ENCODE data around the gene GPC5. TPM values are rescaled to one million over a fixed set of nuclear protein-coding genes. Genes with fewer than 3 reads are reported as not detected.
"Not testable (repeated sequence)": the region's sequence is repeated elsewhere in the genome, so short reads cannot be mapped to it uniquely, and the experiment has no call there.

GPC5 gene
- total and polyA plus RNA-seq, 2 donors (not counting 3 experiments of a cell fraction or from before 2014, with no cell fraction given): 0.59 to 0.97 TPM

DNA sequence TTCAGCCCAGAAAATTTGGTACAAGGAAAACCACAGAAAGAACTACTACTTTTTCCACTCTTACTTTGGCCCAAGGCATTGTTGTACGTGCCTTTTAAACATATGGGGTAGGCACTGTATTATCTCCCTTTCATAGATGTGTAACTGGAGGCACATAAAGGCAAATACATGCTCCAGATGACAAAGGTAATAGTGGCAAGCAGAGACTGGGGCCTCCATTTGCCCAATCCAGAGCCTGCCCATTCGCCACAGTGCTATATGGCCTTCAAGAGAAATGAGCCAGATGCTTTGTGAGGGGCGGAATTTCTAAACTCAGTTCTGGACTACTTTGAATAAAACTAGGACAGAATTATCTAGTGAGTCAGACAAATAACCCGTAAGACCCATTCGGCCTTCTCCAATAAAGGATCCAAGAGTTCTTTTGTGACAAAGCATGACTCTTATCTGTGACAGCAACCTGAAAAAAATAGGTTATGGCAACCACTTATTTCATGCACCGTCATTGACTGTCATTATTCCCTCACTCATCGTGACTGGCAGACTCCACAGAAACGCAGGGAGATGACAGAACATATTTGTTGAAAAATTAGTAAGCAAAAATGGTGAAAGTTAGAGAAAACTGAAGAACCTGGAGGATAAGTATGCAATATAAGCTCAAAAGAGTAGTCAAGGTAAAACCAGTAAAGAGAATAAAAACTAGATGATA is 1116.2 kb downstream of the GPC5 start:
- H3K9me3 ChIP-seq (replicated peaks; ENCODE audit: control insufficient read depth, insufficient read depth, low read length): peaks cover 5% of the 10 kb centered on the region
- no peaks in the 10 kb centered on the region for H3K4me1 ChIP-seq (ENCODE audit: control insufficient read depth, extremely low read depth, insufficient read depth, low read length)
- POLR2A ChIA-PET: no interaction called here
- no peaks in the 10 kb centered on the region for H3K9me1 ChIP-seq (replicated peaks; ENCODE audit: control insufficient read depth, extremely low read depth, insufficient read depth, low read length)
- dilution Hi-C loops (cut with MboI; ENCODE audit: extremely low pct_ligation_motif_present, low sequenced_read_pairs): no loop called here
- FAIRE-seq: no peak
- no peak for DNase-seq (ENCODE audit: low read depth, low spot score)
- no peak overlapping the region for H3K9ac ChIP-seq (replicated peaks; ENCODE audit: extremely low read depth, insufficient read depth, low read length)
- H3K4me3 ChIP-seq (replicated peaks in 1 of 3; ENCODE audit: insufficient read depth in 1 of 3, low read depth in 1 of 3, low read length in 3 of 3): no peak overlapping the region
- H3K27ac ChIP-seq (ENCODE audit: insufficient read depth, low read depth, low read length): no peak overlapping the region
- no peaks in the 10 kb centered on the region for H3K36me3 ChIP-seq (ENCODE audit: control insufficient read depth in 2 of 2, extremely low read depth in 1 of 2, insufficient read depth in 2 of 2, low read length in 2 of 2)
- CTCF ChIA-PET: no interaction called here
- H3K4me2 ChIP-seq (ENCODE audit: insufficient read depth, low read length): no peak overlapping the region
- H3K79me2 ChIP-seq (ENCODE audit: control insufficient read depth, insufficient read depth, low read length): no peaks in the 10 kb centered on the region
- BruUV-seq (replicated peaks): no TSS peak
- H4K20me1 ChIP-seq (replicated peaks; ENCODE audit: control insufficient read depth, extremely low read depth, insufficient read depth, low read length): no peaks in the 10 kb centered on the region
- TF ChIP-seq GATA2 (IDR thresholded peaks at IDR 0.05; ENCODE audit: insufficient read depth, insufficient read length, low read depth, low read length) (no peak), EZH2 (IDR thresholded peaks at IDR 0.05; ENCODE audit: borderline replicate concordance, low read depth, low read length, severe bottlenecking) (no peak), POLR2AphosphoS5 (IDR thresholded peaks at IDR 0.05; ENCODE audit: insufficient read depth, low read depth, low read length) (no peak), MYC (IDR thresholded peaks at IDR 0.05; ENCODE audit: low read depth, low read length) (no peak), POLR2A (IDR thresholded peaks at IDR 0.05; ENCODE audit: low read depth, low read length) (no peak), JUN (IDR thresholded peaks at IDR 0.05; ENCODE audit: borderline replicate concordance, insufficient read depth, insufficient read length, low read depth) (no peak)
- TF ChIP-seq, protein P1, sequence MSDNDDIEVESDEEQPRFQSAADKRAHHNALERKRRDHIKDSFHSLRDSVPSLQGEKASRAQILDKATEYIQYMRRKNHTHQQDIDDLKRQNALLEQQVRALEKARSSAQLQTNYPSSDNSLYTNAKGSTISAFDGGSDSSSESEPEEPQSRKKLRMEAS (IDR thresholded peaks at IDR 0.05; ENCODE audit: insufficient read depth, insufficient read length): no peak
- intact Hi-C loops (cut with micrococcal nuclease): no loop called here
- no peaks in the 10 kb centered on the region for H3K27me3 ChIP-seq (ENCODE audit: control insufficient read depth in 2 of 2, insufficient read depth in 2 of 2, low read length in 2 of 2)
- H2AFZ ChIP-seq (ENCODE audit: low read depth, low read length): no peak overlapping the region

DNA sequence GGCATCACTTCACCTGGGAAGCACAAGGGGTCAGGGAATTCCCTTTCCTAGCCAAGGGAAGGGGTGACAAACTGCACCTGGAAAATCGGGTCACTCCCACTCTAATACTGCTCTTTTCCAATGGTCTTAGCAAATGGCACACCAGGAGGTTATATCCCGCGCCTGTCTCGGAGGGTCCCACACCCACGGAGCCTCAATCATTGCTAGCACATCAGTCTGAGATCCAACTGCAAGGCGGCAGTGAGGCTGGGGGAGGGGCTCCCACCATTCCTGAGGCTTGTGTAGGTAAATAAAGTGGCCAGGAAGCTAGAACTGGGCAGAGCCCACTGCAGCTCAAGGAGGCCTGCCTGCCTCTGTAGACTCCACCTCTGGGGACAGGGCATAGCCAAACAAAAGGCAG is 1118.5 kb downstream of the GPC5 start:
- H3K36me3 ChIP-seq (ENCODE audit: control insufficient read depth in 2 of 2, extremely low read depth in 1 of 2, insufficient read depth in 2 of 2, low read length in 2 of 2); H3K4me2 ChIP-seq (ENCODE audit: insufficient read depth, low read length); H3K4me3 ChIP-seq (replicated peaks in 1 of 3; ENCODE audit: insufficient read depth in 1 of 3, low read depth in 1 of 3, low read length in 3 of 3); H3K9ac ChIP-seq (replicated peaks; ENCODE audit: extremely low read depth, insufficient read depth, low read length); DNase-seq (ENCODE audit: low read depth, low spot score); H3K4me1 ChIP-seq (ENCODE audit: control insufficient read depth, extremely low read depth, insufficient read depth, low read length); BruUV-seq (replicated peaks); H3K27me3 ChIP-seq (ENCODE audit: control insufficient read depth in 2 of 2, insufficient read depth in 2 of 2, low read length in 2 of 2); H4K20me1 ChIP-seq (replicated peaks; ENCODE audit: control insufficient read depth, extremely low read depth, insufficient read depth, low read length); H2AFZ ChIP-seq (ENCODE audit: low read depth, low read length); H3K9me1 ChIP-seq (replicated peaks; ENCODE audit: control insufficient read depth, extremely low read depth, insufficient read depth, low read length); POLR2A ChIA-PET; H3K9me3 ChIP-seq (replicated peaks; ENCODE audit: control insufficient read depth, insufficient read depth, low read length); dilution Hi-C loops (cut with MboI; ENCODE audit: extremely low pct_ligation_motif_present, low sequenced_read_pairs); intact Hi-C loops (cut with micrococcal nuclease); FAIRE-seq; CTCF ChIA-PET; H3K27ac ChIP-seq (ENCODE audit: insufficient read depth, low read depth, low read length); H3K79me2 ChIP-seq (ENCODE audit: control insufficient read depth, insufficient read depth, low read length): not testable (repeated sequence)

DNA sequence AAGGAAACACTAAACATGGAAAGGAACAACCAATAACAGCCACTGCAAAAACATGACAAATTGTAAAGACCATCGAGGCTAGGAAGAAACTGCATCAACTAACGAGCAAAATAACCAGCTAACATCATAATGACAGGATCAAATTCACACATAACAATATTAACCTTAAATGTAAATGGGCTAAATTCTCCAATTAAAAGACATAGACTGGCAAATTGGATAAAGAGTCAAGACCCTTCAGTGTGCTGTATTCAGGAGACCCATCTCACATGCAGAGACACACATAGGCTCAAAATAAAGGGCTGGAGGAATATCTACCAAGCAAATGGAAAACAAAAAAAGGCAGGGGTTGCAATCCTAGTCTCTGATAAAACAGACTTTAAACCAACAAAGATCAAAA is 1120.2 kb downstream of the GPC5 start:
- DNase-seq (ENCODE audit: low read depth, low spot score); H2AFZ ChIP-seq (ENCODE audit: low read depth, low read length); H3K4me3 ChIP-seq (replicated peaks in 1 of 3; ENCODE audit: insufficient read depth in 1 of 3, low read depth in 1 of 3, low read length in 3 of 3); H4K20me1 ChIP-seq (replicated peaks; ENCODE audit: control insufficient read depth, extremely low read depth, insufficient read depth, low read length); dilution Hi-C loops (cut with MboI; ENCODE audit: extremely low pct_ligation_motif_present, low sequenced_read_pairs); H3K27me3 ChIP-seq (ENCODE audit: control insufficient read depth in 2 of 2, insufficient read depth in 2 of 2, low read length in 2 of 2); H3K27ac ChIP-seq (ENCODE audit: insufficient read depth, low read depth, low read length); H3K4me2 ChIP-seq (ENCODE audit: insufficient read depth, low read length); POLR2A ChIA-PET; H3K36me3 ChIP-seq (ENCODE audit: control insufficient read depth in 2 of 2, extremely low read depth in 1 of 2, insufficient read depth in 2 of 2, low read length in 2 of 2); CTCF ChIA-PET; H3K4me1 ChIP-seq (ENCODE audit: control insufficient read depth, extremely low read depth, insufficient read depth, low read length); H3K79me2 ChIP-seq (ENCODE audit: control insufficient read depth, insufficient read depth, low read length); FAIRE-seq; H3K9ac ChIP-seq (replicated peaks; ENCODE audit: extremely low read depth, insufficient read depth, low read length); H3K9me1 ChIP-seq (replicated peaks; ENCODE audit: control insufficient read depth, extremely low read depth, insufficient read depth, low read length); intact Hi-C loops (cut with micrococcal nuclease); H3K9me3 ChIP-seq (replicated peaks; ENCODE audit: control insufficient read depth, insufficient read depth, low read length); BruUV-seq (replicated peaks): not testable (repeated sequence)

Measured in endothelial cell of umbilical vein (primary cell).